ENCODE results near the gene NFIA.

DNA sequence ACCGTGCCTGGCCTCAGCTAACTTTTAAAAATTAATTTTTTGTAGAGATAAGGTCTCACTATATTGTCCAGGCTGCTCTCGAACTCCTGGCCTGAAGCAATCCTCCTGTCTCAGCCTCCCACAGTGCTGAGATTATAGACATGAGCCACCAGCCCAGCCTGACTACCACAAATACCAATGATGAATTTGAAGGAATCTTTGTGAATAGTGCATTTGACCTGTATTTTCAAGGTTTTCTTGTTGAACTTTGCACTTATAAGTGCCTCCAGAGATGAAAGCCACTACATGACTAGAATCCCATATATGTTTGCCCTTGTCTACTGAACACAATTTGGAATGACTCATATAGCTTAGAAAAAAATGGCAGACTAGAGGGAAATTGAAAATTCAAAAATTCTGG lies 297.3 kb downstream of the NFIA start:
- TF ChIP-seq SPI1 (IDR thresholded peaks at IDR 0.05; ENCODE audit: low read depth, low read length) (no peak), POLR2AphosphoS5 (IDR thresholded peaks at IDR 0.05; ENCODE audit: low read depth, low read length) (no peak), POLR2A (IDR thresholded peaks at IDR 0.05; ENCODE audit: low read depth, low read length) (no peak), TAF1 (IDR thresholded peaks at IDR 0.05; ENCODE audit: low read depth, low read length) (no peak), PAX5 (IDR thresholded peaks at IDR 0.05; ENCODE audit: insufficient read depth, low read length, severe bottlenecking) (no peak), POU2F2 (IDR thresholded peaks at IDR 0.05; ENCODE audit: low read depth, low read length) (no peak)

Measured in GM12891 (cell line).